HL-60 (cell line): ENCODE results near the gene VWA1.

Experiments used
- GABPA ChIP-seq: IDR thresholded peaks from 2 replicates; pipeline ENCODE4 v1.6.1; 2012; ENCODE audit warnings: low read depth
- POLR2AphosphoS5 ChIP-seq: IDR thresholded peaks from 2 replicates; pipeline ENCODE4 v1.6.1; 2012; ENCODE audit warnings: low read depth
- REST ChIP-seq: IDR thresholded peaks from 2 replicates; pipeline ENCODE4 v1.6.1; 2012; ENCODE audit warnings: low read depth; ENCODE audit not compliant: insufficient replicate concordance
- SPI1 ChIP-seq: IDR thresholded peaks from 2 replicates; pipeline ENCODE4 v1.6.1; 2012; ENCODE audit warnings: low read depth, mild to moderate bottlenecking, borderline replicate concordance
- TF ChIP-seq, protein P1 (sequence below): IDR thresholded peaks from one replicate; pipeline ENCODE4 v1.5.1; 2011; ENCODE audit warnings: low read length, control low read depth, inconsistent platforms; ENCODE audit not compliant: insufficient read depth

- TF ChIP-seq, protein P1, sequence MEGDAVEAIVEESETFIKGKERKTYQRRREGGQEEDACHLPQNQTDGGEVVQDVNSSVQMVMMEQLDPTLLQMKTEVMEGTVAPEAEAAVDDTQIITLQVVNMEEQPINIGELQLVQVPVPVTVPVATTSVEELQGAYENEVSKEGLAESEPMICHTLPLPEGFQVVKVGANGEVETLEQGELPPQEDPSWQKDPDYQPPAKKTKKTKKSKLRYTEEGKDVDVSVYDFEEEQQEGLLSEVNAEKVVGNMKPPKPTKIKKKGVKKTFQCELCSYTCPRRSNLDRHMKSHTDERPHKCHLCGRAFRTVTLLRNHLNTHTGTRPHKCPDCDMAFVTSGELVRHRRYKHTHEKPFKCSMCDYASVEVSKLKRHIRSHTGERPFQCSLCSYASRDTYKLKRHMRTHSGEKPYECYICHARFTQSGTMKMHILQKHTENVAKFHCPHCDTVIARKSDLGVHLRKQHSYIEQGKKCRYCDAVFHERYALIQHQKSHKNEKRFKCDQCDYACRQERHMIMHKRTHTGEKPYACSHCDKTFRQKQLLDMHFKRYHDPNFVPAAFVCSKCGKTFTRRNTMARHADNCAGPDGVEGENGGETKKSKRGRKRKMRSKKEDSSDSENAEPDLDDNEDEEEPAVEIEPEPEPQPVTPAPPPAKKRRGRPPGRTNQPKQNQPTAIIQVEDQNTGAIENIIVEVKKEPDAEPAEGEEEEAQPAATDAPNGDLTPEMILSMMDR, result no peak
- TF ChIP-seq REST (no peak), POLR2AphosphoS5 (no peak; the same call in 1 of the 2 replicates), GABPA (no peak), SPI1 (no peak)
These were observed 31.8 kb upstream of the VWA1 start for GRCh38 chr1:1403653-1404052.
